GM20000 (cell line): Measurements from ENCODE around the gene PPP4R3A.
"Not testable (repeated sequence)": the region's sequence is repeated elsewhere in the genome, so short reads cannot be mapped to it uniquely, and the experiment has no call there.

Source experiments
- DNase-seq: peaks from one replicate; pipeline ENCODE4 v3.0.0; 2012; ENCODE audit warnings: low spot score
- CTCF ChIP-seq: IDR thresholded peaks from 2 replicates; pipeline ENCODE4 v1.5.1; 2012; ENCODE audit warnings: mild to moderate bottlenecking, control low read depth; ENCODE audit errors: extremely low read depth, missing control alignments

PPP4R3A gene

DNA sequence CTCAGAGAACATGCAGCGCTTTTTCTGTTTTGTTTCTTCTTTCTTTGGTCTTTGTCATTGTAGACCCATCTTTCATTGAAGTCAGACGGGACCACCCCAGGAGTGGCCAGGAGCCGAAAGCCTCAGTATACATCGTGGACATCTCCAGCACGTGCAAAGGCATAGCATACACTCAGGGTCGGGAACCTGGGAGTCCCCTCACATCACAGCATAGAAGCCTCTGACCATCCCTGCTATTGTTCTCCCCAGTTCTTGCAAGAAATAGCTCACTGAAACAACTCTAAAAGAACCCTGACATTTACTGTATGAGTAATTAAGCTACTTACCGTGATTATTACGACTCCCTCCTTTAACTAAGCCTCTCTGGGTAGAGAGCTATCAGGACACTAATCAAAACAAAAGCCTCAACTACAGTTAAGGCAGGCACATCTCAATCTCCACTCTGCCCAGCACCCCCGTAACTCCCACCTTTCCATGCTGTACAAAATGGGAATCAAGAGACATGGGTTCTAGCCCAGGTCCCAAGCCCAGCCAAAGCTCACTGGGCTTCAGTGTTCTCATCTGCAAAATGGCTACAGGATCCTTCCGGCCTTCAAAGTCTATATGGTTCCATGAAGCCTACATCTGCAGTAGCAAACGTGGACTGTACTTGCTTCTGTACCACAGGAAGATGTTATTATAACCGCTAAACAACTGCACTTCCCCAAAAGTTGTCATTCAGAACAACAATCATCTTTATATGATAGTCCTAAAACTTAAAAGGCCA is 99.2 kb downstream of the PPP4R3A start:
- TF ChIP-seq CTCF, result no peak
- DNase-seq, result peak; percentile 38

GRCh38 chr14:91409928-91410718 is 100.0 kb downstream of the PPP4R3A start:
- TF ChIP-seq CTCF, result no peak
- DNase-seq, result no peak

DNA sequence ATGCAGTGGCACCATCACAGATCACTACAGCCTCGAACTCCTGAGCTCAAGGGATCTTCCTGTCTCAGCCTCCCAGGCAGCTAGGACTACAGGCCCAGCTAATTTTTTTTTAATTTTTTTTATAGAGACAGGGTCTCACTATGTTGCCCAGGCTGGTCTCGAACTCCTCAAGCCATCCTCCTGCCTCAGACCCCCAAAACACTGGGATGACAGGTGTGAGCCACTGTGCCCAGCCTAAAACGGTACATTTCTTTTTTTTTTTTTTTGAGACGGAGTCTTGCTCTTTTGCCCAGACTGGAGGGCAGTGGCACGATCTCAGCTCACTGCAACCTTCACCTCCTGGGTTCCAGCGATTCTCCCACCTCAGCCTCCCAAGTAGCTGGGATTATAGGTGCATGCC is 100.9 kb downstream of the PPP4R3A start:
- DNase-seq, result not testable (repeated sequence)
